MM.1S (cell line): Measurements from ENCODE around the gene PPOX.

Source experiments
- EZH2 ChIP-seq: fragments of 300-600 bp; sonication (generic); optimal IDR thresholded peaks from 2 replicates; pipeline ENCODE3; 2017; ENCODE audit warnings: low read depth, mild to moderate bottlenecking, antibody characterized with exemption, low read length, mixed read lengths
- EZH2phosphoT487 ChIP-seq: fragments of 300-600 bp; sonication (generic); IDR thresholded peaks from 2 replicates; pipeline ENCODE4 v1.6.1; 2018; ENCODE audit warnings: antibody characterized with exemption, low read length
- TF ChIP-seq, protein P1 (sequence below): fragments of 300-600 bp; sonication (generic); IDR thresholded peaks from 2 replicates; pipeline ENCODE4 v1.5.1; 2016; ENCODE audit warnings: antibody characterized with exemption, low read length, mixed read lengths

DNA sequence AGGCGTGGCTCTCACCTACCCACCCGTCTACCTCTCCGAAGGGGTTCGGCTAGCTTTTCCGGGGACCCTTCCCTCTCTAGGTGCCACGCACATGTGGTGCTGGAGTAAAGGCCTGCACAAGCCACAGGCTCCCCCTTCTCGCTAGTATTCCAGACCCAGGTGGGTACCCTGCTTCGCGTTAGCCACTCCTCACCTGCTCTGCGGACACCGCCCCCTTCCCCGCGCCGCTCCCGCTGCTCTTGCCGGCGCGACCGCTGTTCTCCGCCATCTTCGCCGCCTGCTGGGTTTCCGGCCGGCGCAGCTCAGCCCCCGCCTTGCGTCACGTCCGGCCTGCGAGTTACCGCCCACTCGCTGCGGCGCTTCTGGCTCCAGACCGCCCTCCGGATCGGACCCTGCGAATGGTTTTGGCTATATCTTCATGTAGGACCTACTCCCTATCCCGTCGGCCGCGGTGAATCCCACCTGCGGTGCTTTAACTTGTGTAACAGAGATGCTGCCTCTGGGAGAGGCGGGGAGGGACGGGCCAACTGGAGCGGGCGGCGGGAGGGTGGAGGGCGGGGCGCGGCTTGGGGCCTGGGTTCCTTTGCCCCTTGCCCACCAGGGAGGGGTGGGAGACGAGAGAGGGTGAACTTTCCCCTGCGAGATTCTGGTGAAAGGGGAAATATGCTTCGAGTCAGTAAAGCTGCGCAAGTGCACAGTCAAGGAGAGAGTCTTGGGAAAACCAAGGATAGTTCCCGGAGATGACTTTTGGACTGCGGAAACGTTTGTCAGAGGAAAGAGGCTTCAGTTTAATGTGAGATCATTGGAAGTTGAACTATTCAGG lies 48.3 kb upstream of the PPOX start, which contains the start of the genes NIT1 and PFDN2:
- TF ChIP-seq, protein P1, sequence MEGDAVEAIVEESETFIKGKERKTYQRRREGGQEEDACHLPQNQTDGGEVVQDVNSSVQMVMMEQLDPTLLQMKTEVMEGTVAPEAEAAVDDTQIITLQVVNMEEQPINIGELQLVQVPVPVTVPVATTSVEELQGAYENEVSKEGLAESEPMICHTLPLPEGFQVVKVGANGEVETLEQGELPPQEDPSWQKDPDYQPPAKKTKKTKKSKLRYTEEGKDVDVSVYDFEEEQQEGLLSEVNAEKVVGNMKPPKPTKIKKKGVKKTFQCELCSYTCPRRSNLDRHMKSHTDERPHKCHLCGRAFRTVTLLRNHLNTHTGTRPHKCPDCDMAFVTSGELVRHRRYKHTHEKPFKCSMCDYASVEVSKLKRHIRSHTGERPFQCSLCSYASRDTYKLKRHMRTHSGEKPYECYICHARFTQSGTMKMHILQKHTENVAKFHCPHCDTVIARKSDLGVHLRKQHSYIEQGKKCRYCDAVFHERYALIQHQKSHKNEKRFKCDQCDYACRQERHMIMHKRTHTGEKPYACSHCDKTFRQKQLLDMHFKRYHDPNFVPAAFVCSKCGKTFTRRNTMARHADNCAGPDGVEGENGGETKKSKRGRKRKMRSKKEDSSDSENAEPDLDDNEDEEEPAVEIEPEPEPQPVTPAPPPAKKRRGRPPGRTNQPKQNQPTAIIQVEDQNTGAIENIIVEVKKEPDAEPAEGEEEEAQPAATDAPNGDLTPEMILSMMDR, result no peak
- TF ChIP-seq EZH2phosphoT487, result no peak
- TF ChIP-seq EZH2, result no peak
